ENCODE measurements around the gene ITPA. TPM values are rescaled to one million over a fixed set of nuclear protein-coding genes. Genes with fewer than 3 reads are reported as not detected.

Gene ITPA
- total and polyA plus RNA-seq, 2 of the 8 experiments (the other 6 are each of a cell fraction or from before 2014, with no cell fraction given), result 88.2 to 94.0 TPM

DNA sequence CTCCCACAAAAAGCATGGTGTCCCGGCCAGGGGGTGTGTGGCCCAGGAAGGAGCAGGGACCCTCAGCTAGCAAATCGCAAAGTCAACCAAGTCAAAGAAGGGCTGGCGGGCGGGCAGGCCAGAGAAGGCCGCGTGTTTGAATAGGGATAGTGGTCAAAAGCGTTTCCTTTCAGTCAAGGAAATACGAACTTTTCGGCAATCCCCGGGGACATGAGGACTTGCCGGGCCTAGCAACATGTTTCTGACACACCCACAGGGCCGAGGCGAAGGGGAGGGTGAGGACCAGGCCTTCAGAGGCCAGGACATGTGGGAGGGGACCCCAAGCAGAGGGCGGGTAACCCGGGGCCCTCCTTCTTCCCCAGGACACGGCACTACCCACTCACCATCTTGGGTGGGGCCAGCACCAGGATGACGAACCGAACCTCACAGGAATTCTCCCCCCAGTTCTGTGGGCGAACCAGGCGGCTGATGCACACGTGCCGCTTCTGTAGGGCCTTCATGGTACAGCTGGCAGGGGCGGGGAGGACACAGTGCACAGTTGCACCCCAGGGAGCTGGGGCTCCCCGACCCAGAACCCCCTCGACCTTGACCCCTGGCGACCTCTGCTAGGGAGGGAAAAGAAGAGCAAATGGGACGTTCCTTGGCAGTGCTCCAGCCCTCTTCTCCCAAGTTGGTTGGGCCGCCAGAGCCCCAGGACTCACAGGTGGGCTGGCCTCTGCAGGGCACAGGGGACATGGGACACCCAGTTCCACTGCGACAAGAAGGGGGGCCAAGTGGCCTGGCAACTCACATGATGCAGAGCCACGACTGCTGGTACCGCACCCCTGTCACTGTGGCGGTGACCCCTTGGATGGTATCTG lies 24.1 kb downstream of the ITPA start:
- POLR2A ChIA-PET (ENCODE audit: partially characterized antibody), result no interaction called here
- Histone ChIP-seq H3K36me3 (ENCODE audit: control insufficient read depth in 2 of 4, insufficient read depth in 4 of 4, low read length in 3 of 4) (peaks cover 0 to 8% (median under 1%) of the 10 kb centered on the region in 4 experiments; a peak in 2 of 8 replicates), H2AK5ac (ENCODE audit: low read depth, low read length) (no peak overlapping the region), H3K23ac (ENCODE audit: insufficient read length) (no peak overlapping the region), H3K9ac (replicated peaks in 1 of 4; ENCODE audit: extremely low read depth in 1 of 4, low read depth in 3 of 4, low read length in 3 of 4) (no peak overlapping the region), H3K79me2 (ENCODE audit: control insufficient read depth in 1 of 2, insufficient read depth in 2 of 2, low read length in 2 of 2) (no peaks in the 10 kb centered on the region), H3K56ac (replicated peaks; ENCODE audit: insufficient read length, low read depth, low read length) (no peak overlapping the region), H3K27me3 (replicated peaks in 1 of 4; ENCODE audit: control insufficient read depth in 3 of 4, extremely low read depth in 1 of 4, insufficient read depth in 3 of 4, low read length in 3 of 4) (peaks cover 6 to 18% (median 17%) of the 10 kb centered on the region in 4 experiments), H3K4ac (replicated peaks; ENCODE audit: insufficient read length, low read depth, low read length) (no peak overlapping the region), H3K14ac (ENCODE audit: insufficient read length) (no peak overlapping the region), H2BK20ac (ENCODE audit: low read length) (no peak overlapping the region), H4K91ac (replicated peaks; ENCODE audit: insufficient read length, low read length) (no peak overlapping the region), H2BK12ac (ENCODE audit: low read depth, low read length) (no peak overlapping the region), H2BK5ac (ENCODE audit: low read depth, low read length) (no peak overlapping the region), H3K4me2 (ENCODE audit: insufficient read depth in 1 of 2, low read depth in 2 of 2, low read length in 2 of 2) (no peak overlapping the region), H2BK120ac (replicated peaks; ENCODE audit: low read depth, low read length) (no peak overlapping the region), H3K79me1 (ENCODE audit: low read depth, low read length) (no peaks in the 10 kb centered on the region; the same call in 1 of the 2 replicates), H3K23me2 (ENCODE audit: low read depth, low read length) (peaks cover 6% of the 10 kb centered on the region; the same call in 1 of the 2 replicates), H4K5ac (ENCODE audit: insufficient read length, low read depth, low read length) (no peak overlapping the region), H3K27ac (ENCODE audit: low read depth, low read length) (no peak overlapping the region), H4K8ac (ENCODE audit: extremely low read depth, insufficient read depth, low read length) (no peak overlapping the region), H2AFZ (ENCODE audit: low read length) (no peak overlapping the region), H3K4me3 (ENCODE audit: extremely low read depth in 1 of 4, insufficient read depth in 2 of 4, low read depth in 3 of 4, low read length in 4 of 4) (no peak overlapping the region), H2BK15ac (ENCODE audit: low read length) (no peak overlapping the region), H4K20me1 (replicated peaks in 1 of 2; ENCODE audit: control insufficient read depth in 1 of 2, insufficient read depth in 2 of 2, low read length in 2 of 2) (peaks cover 0 to 4% of the 10 kb centered on the region in 2 experiments), H3K18ac (ENCODE audit: extremely low read depth, low read length) (no peak overlapping the region), H3K4me1 (replicated peaks in 1 of 4; ENCODE audit: control insufficient read depth in 3 of 4, insufficient read depth in 4 of 4, low read length in 3 of 4) (peaks cover 0 to 9% (median 4%) of the 10 kb centered on the region in 4 experiments; a peak in 6 of 7 replicates), H3K9me3 (ENCODE audit: insufficient read depth in 2 of 2, low read depth in 1 of 2, low read length in 1 of 2) (no peaks in the 10 kb centered on the region)
- DNase-seq (ENCODE audit: low read depth in 1 of 2, low spot score in 2 of 2) (no peak), FAIRE-seq (no peak)
- 93% methylated on average over 30 of the region's 32 CpGs; no CpG with 5 or more reads in 1 of the 2 experiments for WGBS, 2 experiments (ENCODE audit: extremely low coverage in 1 of 2, insufficient coverage in 1 of 2, insufficient read length in 1 of 2, insufficient replicate concordance in 2 of 2, low coverage in 1 of 2, low lambda C conversion rate in 2 of 2, missing lambda C conversion rate in 1 of 2)
- CTCF ChIA-PET (ENCODE audit: partially characterized antibody), result interaction anchor here (0.6 to 2.0 kb wide), 5 partner anchors 16 to 118 kb away, joined by 3 to 5 read pairs (median 4); no protein-coding TSS in a partner anchor
- TF ChIP-seq SAP30 (IDR thresholded peaks at IDR 0.05; ENCODE audit: insufficient read depth, insufficient replicate concordance, low read length) (no peak), BRCA1 (IDR thresholded peaks at IDR 0.05; ENCODE audit: low read depth, low read length) (no peak), EZH2 (IDR thresholded peaks at IDR 0.05; ENCODE audit: low read depth, low read length, severe bottlenecking) (no peak), EGR1 (IDR thresholded peaks at IDR 0.05; ENCODE audit: borderline replicate concordance, low read depth, low read length) (no peak), KDM5A (IDR thresholded peaks at IDR 0.05; ENCODE audit: low read length) (no peak), CREB1 (IDR thresholded peaks at IDR 0.05) (no peak), FOSL1 (IDR thresholded peaks at IDR 0.05; ENCODE audit: insufficient read depth, low read depth, low read length) (no peak), TAF7 (optimal IDR thresholded peaks at IDR 0.05; ENCODE audit: borderline replicate concordance, low read depth, low read length) (no peak), MAFK (IDR thresholded peaks at IDR 0.05; ENCODE audit: low read depth, low read length) (no peak), CTBP2 (IDR thresholded peaks at IDR 0.05; ENCODE audit: borderline replicate concordance, insufficient read depth, insufficient read length, low read length) (no peak)
